ENCODE measurements around the gene VSTM5. TPM values are rescaled to one million over a fixed set of nuclear protein-coding genes. Genes with fewer than 3 reads are reported as not detected.
"Not testable (repeated sequence)": the region's sequence is repeated elsewhere in the genome, so short reads cannot be mapped to it uniquely, and the experiment has no call there.

VSTM5 gene
- under 1 TPM in 10 of 12 donors, not detected in 2; 0.12 to 0.98 (median 0.44) TPM for polyA plus RNA-seq (ENCODE audit: insufficient read length in 12 of 12)
- long read RNA-seq, donor 1: 0 reads
- long read RNA-seq, donor 2: 0 reads
- long read RNA-seq, donor 3: 0 reads
- long read RNA-seq, donor 4: 0 reads
- long read RNA-seq, donor 5: 0 reads
- long read RNA-seq, donor 6: 0 reads
- long read RNA-seq, donor 7: 0 reads
- long read RNA-seq, donor 8: 0 reads
- long read RNA-seq, donor 9: 0 reads
- long read RNA-seq, donor 10: 0 reads
- long read RNA-seq, donor 11: 0 reads

GRCh38 chr11:93850594-93851018 lies at the start of gene VSTM5:
Gene VSTM5, minus strand, starts transcription at chr11:93850618. Its CDS starts 116 bp downstream, at chr11:93850502.
- no peak for DNase-seq

DNA sequence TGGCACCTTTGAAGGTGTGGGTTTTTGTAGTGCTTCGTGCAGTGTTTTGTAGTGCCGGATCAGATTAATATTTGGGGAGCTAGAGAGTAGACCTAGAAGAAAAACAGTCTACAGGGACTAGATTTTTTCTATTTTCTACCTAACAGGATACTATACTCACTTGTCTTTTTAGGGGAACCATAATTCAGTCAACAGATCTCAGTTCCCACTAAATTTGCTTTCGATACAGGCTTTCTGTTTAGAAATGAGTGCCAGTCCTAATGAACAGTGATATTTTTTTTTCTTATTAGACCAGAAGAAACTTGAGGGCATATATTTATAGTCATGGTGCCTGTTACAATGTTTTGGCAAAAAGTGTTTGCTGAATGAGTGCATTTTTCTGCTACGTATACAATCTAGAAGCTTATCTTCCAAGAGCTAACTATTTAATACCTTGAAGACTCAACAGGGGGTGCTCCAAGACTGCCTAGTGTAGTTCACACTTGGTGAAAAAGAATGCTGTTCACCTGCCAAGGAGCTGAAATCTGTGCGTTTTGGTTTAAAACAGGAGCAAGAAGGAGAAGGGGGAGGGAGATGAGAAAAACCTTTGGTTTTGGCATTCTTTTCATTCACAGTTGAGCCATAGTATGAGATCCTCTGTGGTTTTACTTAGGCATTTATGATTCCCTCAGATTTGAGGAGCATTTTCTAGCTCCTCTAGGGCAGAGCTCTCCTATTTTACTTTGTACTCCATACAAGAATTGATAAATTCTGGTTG lies 44.9 kb upstream of the VSTM5 start:
- peak; percentile 59 for DNase-seq

DNA sequence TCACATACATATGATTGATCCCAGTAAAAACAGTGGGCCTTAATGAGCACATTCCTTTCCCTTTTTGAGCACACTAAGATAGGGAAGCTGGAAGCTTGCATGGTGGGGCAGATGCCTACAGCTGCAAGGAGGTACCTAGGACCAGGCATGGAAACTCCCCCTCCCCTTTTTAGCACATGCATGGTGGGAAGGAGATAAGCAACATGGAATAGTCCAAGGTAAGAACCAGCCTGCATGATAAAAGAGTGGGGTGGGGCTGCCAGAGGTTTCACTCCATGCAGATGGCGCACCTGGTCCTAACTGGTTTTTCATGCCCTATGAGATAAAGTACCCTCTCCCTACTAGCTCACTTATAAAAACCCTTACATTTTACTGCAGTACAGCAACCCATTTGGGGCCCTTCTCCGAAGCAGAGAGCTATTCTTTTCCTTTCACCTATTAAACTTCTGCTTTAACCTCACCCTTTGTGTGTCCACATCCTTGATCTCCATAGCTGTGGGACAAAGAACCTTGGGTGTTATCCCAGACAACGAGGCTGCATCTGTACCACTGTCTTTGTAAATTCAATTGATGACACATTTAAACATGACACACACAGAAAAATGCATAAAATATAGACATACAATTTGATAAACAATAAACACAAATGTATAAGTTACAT lies 40.1 kb upstream of the VSTM5 start:
- no peak for DNase-seq

GRCh38 chr11:93887111-93887510 lies 36.7 kb upstream of the VSTM5 start:
- no peak for DNase-seq

DNA sequence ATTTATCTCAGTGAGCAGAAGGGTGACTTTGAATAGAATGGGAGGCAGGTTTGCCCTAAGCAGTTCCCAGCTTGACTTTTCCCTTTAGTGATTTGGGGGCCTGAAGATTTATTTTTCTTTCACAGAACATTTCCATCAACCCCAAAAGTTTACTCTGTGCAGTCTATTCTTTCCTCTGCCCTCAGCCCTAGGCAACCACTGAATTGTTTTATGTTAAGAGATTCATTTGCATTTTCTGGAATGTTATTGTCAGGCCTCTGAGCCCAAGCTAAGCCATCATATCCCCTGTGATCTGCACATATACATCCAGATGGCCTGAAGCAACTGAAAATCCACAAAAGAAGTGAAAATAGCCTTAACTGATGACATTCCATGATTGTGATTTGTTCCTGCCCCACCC lies 28.7 kb upstream of the VSTM5 start:
- not testable (repeated sequence) for DNase-seq

DNA sequence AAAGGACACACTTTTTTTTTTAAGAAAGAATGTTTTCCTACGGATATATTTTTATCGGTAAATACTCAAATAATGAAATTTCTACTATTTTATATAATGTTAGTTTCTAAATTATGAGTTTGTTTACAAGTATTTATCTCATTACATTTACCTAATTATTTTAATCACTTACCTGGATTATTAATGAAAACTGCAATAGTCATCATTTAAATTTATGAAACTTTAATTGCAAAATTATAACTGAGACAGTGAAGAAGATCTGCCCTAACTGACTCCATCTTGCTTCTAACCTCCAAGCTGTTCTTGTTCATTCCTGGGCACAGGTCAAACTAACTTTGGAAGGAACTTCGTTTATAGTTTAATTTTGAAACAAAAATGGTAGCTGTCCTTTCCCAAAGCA lies 25.2 kb upstream of the VSTM5 start:
- no peak for DNase-seq

DNA sequence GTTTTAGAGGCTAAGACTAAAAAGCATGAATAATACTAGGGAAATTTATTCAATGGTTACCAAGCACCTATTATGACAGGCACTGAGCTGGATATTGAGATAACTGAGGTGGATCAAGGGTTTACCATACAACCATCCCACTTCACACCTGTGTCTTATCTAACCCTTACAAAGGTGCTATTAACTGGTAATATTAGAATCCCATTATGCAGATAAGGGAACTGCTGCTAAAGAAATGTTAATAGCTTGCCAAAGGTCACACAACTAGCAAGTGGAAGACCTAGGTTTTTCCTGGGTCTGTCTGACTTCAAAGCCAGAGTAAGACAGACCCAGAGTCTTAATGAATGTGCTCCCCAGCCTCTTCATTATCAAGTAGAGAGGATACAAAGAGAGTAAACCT lies 21.1 kb upstream of the VSTM5 start:
- DNase-seq: no peak

- DNase-seq: no peak
Measured at GRCh38 chr11:93870616-93871015, 20.2 kb upstream of the VSTM5 start.

- DNase-seq: no peak
Measured at GRCh38 chr11:93869830-93870229, 19.4 kb upstream of the VSTM5 start.

DNA sequence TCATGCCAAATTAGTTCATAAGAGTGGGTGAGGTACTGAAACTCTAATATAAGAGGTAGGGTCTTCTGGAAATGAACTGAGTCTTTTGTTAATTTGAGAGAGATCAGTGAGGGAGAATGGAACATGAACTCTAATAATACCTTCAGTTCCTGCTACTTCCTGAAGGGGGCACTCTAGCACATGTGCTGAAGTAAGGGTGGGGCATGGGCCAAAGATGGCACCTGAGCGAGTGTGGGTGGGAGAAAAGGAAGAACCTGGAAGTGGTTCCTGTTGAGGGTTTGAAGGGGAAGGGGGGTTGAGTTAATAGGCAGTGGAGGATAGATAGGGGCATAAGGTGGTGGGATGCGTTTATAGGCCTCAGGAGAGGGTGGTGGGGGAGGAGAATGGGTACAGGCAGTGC lies 18.0 kb upstream of the VSTM5 start:
- not testable (repeated sequence) for DNase-seq

DNA sequence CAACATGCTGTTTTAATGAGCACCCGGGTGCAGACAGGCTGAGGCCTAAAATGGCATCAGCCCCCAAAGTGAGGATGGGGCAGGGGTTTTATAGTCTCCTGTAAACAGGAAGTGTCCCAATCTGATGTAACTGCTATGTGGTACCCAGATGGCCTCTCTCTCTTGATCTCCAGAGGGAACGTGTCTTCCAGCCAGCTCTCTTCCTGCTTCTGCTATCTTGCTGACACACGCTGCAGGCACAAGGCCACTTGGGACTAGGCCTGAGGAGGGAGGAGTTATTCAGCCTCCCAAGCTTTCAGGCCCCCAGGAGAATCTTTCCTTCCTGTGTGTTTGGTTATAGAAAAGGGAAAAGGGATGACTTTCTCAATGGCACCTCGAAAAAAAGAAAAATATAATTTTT lies 11.4 kb upstream of the VSTM5 start:
- DNase-seq: no peak

GRCh38 chr11:93858121-93858775 lies 7.8 kb upstream of the VSTM5 start:
- no peak for DNase-seq

GRCh38 chr11:93857413-93858120 lies 7.1 kb upstream of the VSTM5 start:
- no peak for DNase-seq

- DNase-seq: no peak
Measured at GRCh38 chr11:93852242-93852641, 1.8 kb upstream of the VSTM5 start.

DNA sequence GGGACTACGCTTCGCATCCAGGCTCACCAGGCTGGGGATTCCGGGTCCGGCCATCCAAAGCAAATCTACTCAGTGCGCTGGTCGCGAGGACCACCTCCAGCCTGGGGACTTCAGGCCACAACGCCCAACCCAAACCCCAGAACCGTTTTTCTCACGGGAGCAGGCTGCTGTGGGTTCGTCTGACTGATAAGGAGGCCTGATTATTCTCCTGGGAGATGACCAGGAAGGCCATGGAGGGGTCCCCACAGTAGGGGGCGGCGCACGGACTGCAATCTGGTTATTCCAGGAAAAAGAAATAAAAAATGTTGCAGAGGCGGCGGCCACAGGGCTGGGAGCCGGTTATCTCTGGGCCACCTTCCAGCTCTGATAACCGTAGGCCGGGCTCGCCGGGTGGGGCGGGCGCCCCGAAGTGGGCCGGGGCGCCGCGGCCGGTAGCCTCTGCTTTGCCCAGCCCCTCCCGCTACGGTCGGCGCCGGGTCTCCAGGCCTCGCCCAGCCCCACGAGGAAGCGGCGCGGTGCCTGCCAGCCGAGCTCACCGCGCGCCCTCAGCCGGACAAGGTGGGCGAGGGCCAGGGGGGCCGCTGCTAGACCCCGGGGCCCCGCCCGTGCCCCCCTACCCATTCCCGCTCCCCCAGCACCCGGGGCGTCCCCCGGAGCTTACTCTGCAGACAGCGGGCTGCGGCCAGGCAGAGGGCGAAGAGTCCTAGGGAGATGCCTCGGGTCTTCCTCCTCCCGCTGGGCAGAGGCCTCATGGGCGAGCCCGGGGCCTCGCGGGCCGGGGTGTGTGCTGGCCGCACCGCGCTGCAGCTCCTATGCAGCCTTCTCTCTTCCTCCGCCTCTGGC lies 446 bp downstream of the VSTM5 start:
- no peak for DNase-seq

DNA sequence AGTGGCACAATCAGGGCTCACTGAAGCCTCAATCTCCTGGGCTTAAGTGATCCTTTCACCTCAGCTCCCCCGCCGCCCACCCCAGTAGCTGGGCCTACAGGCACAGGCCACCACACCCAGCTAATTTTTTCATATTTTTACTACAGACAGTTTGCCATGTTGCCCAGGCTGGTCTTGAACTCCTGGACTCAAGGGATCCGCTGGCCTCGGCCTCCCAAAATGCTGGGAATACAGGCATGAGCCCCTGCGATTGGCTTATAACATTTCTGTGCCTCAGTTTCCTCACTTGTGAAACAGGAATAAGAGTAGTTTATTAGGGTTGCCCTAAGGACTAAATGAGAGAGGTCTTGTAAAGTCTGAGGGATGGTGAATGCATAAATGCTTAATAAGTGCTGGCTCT lies 1.2 kb downstream of the VSTM5 start:
- no peak for DNase-seq

- DNase-seq: no peak
Measured at GRCh38 chr11:93846411-93846810, 4.0 kb downstream of the VSTM5 start.

DNA sequence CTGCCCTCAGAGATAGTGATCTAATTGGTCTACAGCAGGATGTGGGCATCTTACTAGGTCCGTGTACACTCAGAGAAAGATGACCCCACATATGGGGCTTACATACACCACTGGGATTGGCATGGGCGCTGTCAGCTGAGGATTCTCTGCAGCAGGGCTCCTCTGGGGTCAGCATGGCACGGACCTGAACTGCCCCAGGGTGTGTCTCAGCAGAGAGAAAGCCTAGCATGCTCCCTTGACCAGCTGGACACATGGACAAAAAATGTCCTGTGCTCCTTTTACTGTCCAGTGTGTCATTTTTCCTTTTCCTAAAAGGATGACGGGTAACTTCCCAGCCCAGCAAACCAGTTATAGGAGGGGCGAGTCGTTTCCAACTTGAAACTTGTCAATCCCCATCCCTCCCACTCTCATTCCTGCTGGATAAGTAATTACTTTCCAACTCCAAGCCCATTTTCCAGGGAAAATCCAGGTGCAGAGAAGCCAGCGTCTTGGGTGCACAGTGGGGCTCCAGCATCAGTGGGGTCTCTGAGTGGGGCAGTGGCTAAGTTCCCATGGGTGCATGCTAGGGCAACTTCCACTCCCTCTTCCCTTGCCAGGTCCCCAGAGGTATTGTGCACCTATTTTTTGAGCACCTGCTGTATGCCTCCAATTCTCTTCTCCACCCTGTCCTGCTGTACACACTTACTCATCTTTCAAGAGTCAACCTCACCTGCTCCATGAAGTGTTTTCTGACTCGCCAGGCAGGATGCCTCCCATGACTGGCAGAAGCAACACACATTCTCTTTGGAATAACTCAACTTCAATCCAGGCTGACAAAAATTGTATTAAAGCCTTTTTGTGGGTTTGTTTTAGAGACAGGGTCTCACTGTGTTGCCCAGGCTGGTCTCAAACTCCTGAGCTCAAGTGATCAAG lies 5.0 kb downstream of the VSTM5 start:
- DNase-seq: no peak

- no peak for DNase-seq
Measured at GRCh38 chr11:93844568-93844967, 5.8 kb downstream of the VSTM5 start.

DNA sequence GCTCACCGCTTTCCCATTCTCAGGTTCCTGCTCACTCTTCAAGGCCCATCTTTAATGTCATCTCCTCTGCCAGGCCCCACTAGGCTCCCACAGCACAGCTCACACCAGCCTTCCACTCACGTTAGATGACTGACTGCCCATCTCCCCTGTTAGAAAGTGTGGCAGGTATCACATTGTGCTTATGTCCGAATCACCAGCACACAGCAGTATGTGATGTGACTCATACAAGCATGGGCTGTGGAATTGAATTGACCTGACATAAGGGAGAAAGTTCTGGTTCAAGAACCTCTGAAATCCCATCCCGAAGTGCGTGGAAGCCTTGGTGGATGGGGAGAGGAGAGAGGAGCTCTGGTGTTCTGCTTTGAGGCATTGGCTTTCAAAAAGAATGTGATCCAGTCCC lies 6.5 kb downstream of the VSTM5 start:
- no peak for DNase-seq
